ENCODE data around the gene EYS.
"Not testable (repeated sequence)": the region's sequence is repeated elsewhere in the genome, so short reads cannot be mapped to it uniquely, and the experiment has no call there.

The EYS gene

GRCh38 chr6:64006246-64006645 lies 1700.8 kb downstream of the EYS start:
- no peak for DNase-seq

- no peak for DNase-seq
Observed at GRCh38 chr6:64000818-64001491, 1706.1 kb downstream of the EYS start.

GRCh38 chr6:63999613-64000012 lies 1707.4 kb downstream of the EYS start:
- no peak for DNase-seq

GRCh38 chr6:63998991-63999390 lies 1708.0 kb downstream of the EYS start:
- DNase-seq: no peak

- DNase-seq: no peak
Observed at GRCh38 chr6:63997734-63998133, 1709.3 kb downstream of the EYS start.

- no peak for DNase-seq
Observed at GRCh38 chr6:63997221-63997620, 1709.8 kb downstream of the EYS start.

GRCh38 chr6:63985223-63985622 lies 1721.8 kb downstream of the EYS start:
- DNase-seq: no peak

- DNase-seq: no peak
Observed at GRCh38 chr6:63975699-63976098, 1731.3 kb downstream of the EYS start.

- DNase-seq: no peak
Observed at GRCh38 chr6:63968650-63969049, 1738.4 kb downstream of the EYS start.

GRCh38 chr6:63964366-63964765 lies 1742.7 kb downstream of the EYS start:
- DNase-seq: peak in 1 of 2 donors; percentile 11

GRCh38 chr6:63963769-63964315 lies 1743.2 kb downstream of the EYS start:
- DNase-seq: no peak

GRCh38 chr6:63953336-63954021 lies 1753.5 kb downstream of the EYS start:
- not testable (repeated sequence) for DNase-seq

- DNase-seq: no peak
Observed at GRCh38 chr6:63947792-63948529, 1759.1 kb downstream of the EYS start.

- DNase-seq: no peak
Observed at GRCh38 chr6:63945987-63946386, 1761.0 kb downstream of the EYS start.

- DNase-seq: peak in 1 of 2 donors; percentile 10
Observed at GRCh38 chr6:63943826-63944225, 1763.2 kb downstream of the EYS start.

GRCh38 chr6:63941747-63942470 lies 1765.1 kb downstream of the EYS start:
- no peak for DNase-seq

GRCh38 chr6:63940056-63940455 lies 1767.0 kb downstream of the EYS start:
- no peak for DNase-seq

- no peak for DNase-seq
Observed at GRCh38 chr6:63936399-63936798, 1770.6 kb downstream of the EYS start.

GRCh38 chr6:63935732-63936131 lies 1771.3 kb downstream of the EYS start:
- DNase-seq: no peak

- DNase-seq: not testable (repeated sequence)
Observed at GRCh38 chr6:63933948-63934347, 1773.1 kb downstream of the EYS start.

- DNase-seq: no peak
Observed at GRCh38 chr6:63930848-63931247, 1776.2 kb downstream of the EYS start.

GRCh38 chr6:63929111-63929510 lies 1777.9 kb downstream of the EYS start:
- no peak for DNase-seq

GRCh38 chr6:63928613-63929012 lies 1778.4 kb downstream of the EYS start:
- DNase-seq: no peak

All from hippocampal formation (tissue), 2 donors.